GM12891 (cell line): ENCODE results near the gene IGFBP1.

Experiments used
- POLR2A ChIP-seq: IDR thresholded peaks from 2 replicates; pipeline ENCODE4 v1.6.1; 2011; ENCODE audit warnings: low read depth, low read length, control low read depth
- POLR2AphosphoS5 ChIP-seq: IDR thresholded peaks from 2 replicates; pipeline ENCODE4 v1.6.1; 2011; ENCODE audit warnings: low read depth, low read length, control low read depth
- SPI1 ChIP-seq: IDR thresholded peaks from 2 replicates; pipeline ENCODE4 v1.6.1; 2011; ENCODE audit warnings: low read depth, low read length, control low read depth

DNA sequence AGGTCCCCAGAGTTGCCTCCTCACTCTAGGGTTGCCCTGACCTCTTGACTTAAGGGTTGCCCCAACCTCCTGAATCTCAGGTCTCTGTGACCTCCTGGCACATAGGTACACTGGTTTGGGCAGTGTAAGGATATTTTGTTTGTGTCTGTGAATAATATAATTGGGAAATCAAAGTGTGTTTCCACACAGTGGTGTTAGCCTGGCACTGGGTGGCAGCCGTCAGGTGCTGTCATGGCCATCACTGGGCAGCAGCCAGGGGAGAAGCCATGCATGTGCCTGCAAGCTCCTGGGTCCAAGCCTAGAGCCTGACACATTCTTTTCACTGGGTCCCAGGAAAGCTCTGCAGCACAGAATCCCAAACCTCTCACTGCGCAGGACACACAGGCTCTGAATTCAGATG is 11.8 kb upstream of the IGFBP1 start:
- TF ChIP-seq POLR2A (no peak), SPI1 (no peak), POLR2AphosphoS5 (no peak)
